Fibroblast of gingiva (primary cell): ENCODE data around the gene PCK2.
A peak's percentile ranks its signal among the peaks of the same experiment; 100 is the strongest.

Source experiments
- DNase-seq: peaks from one replicate; pipeline ENCODE4 v3.0.0-alpha.2; 2011; ENCODE audit warnings: low read depth

Gene PCK2

DNA sequence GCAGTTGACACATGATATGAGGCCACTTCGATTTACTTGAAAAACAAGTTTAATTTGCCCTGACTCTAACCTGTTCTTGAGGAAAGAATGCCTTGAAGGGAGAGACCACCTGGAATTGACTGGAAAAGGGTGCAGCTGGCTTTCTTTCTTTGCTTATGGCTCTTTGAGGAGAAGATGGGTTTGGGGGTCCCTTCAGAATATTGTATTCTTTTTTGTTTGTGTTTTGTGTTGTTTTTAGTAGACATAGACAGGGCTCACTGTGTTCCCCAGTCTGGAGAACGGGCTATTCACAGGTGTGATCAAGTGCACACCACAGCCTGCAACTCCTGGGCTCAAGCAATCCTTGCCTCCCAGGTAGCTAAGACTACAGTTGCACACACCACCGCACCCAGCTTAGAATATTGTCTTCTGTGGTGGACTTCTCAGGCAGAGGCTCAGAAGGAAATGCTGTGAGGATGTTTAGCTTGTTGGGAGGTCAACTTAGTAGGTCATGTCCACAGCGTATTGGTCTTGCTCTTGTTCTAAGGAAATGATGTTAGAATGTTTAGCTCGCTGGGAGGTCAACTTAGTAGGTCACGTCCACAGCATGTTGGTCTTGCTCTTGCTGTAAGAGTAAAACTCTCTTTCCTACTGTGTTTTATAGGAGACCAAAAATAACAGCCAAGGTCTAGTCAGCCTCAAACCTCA, 22.2 kb downstream of the PCK2 start:
- DNase-seq, result no peak

GRCh38 chr14:24117179-24117578, 23.1 kb downstream of the PCK2 start:
- DNase-seq, result no peak

GRCh38 chr14:24119691-24120090, 25.6 kb downstream of the PCK2 start:
- no peak for DNase-seq

DNA sequence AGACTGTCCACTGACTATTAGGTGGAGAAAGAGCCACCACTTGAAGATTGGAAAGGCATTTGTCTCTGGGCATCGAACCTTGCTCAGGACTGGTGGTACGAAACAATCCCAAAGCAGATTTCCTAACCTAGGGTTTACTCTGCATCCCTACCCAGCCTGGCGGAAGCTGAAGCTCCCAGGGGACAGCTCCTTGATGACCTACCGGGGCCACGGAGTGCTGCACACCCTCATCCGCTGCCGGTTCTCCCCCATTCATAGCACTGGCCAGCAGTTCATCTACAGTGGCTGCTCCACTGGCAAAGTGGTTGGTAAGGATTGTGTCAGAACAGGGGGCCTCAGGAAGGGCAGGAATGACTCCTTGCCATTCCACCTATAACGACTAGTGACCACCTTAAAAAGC, 27.1 kb downstream of the PCK2 start:
- no peak for DNase-seq

- DNase-seq, result no peak
Measured at GRCh38 chr14:24122416-24122815, 28.3 kb downstream of the PCK2 start.

- no peak for DNase-seq
Measured at GRCh38 chr14:24122898-24123297, 28.8 kb downstream of the PCK2 start.

GRCh38 chr14:24123424-24124417, 29.6 kb downstream of the PCK2 start:
- no peak for DNase-seq

- no peak for DNase-seq
Measured at GRCh38 chr14:24126939-24127338, 32.8 kb downstream of the PCK2 start.

- no peak for DNase-seq
Measured at GRCh38 chr14:24127673-24128072, 33.6 kb downstream of the PCK2 start.

DNA sequence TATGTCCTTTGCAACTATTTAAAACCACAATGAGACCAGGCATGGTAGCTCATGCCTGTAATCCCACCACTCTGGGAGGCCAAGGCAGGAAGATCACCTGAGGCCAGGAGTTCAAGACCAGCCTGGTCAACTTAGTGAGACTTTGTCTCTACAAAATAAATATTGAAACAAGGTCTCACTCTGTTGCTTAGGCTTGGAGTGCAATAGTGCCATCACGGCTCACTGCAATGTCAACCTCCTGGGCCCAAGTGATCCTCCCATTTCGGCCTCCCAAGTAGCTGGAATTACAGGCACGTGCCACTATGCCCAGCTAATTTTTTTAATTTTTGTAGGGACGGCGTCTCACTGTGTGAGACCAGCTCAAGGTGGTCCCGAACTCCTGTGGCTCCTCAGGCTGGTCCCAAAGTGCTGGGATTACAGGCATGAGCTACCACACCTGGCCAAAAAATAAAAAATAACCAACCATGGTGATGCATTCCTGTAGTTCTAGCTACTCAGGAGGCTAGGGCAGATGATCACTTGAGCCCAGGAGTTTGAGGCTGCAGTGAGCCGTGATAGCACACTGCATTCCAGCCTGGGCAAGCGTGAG, 35.4 kb downstream of the PCK2 start:
- DNase-seq, result no peak

DNA sequence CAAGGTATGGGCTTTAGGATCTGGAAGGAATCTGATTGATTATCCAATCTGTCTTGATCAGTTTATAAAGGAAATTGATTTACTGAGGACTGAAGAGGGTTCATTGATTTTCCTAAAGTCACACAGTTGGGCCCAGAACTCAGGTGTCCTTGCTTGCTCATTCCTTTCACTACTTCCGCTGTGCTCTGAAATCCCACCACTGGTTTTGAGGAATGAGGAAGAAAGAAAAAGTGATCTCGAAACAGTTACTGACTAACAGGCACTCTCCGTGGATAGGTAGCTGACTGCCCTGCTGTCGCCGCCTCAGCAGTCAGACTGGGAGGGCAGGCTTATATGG, 36.2 kb downstream of the PCK2 start, which contains the start of gene FITM1:
Gene FITM1 (plus strand): TSS at position 280 of the 337 bp plus-strand sequence. CDS start 905 bp downstream, outside the sequence.
- DNase-seq, result no peak

DNA sequence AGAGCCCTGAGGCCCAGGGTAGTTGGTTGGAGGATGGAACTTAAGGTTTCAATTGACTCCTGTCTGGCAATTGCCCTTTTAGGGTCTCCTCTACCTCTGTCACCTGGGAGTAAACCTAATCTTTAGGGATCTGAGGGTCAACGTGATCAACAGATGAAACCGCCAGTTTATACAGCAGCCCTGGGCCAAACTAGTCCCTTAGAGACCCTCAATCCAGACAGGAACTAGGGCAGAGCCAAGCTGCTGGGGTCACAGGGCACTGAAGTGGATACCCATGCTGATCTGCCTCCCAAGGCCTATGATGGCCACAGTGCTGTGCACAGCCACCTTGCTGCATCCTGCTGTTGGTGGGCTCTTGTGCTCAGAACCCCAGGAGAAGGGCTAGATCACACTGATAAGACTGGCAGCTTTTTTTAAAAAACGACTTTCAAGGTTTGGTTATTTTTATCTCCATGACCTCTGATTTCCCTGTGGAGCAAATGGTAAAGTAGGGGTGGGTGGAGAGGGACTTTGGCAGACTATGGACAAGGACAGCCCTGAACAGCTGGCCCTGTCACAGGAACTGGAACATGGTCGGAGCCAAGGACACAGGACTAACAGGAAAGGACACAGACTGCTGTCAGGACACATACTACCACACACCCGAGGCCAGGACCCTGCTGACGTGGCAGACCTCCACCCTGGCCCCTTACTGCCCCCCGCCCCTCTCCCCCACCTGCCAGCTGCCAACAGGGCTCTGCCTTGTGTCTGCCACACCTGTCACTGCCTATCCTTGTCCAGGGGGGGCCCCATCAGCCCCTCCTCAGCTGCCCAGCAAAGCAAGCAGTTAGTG, 36.8 kb downstream of the PCK2 start:
- DNase-seq, result no peak

GRCh38 chr14:24131549-24131966, 37.4 kb downstream of the PCK2 start:
- no peak for DNase-seq

DNA sequence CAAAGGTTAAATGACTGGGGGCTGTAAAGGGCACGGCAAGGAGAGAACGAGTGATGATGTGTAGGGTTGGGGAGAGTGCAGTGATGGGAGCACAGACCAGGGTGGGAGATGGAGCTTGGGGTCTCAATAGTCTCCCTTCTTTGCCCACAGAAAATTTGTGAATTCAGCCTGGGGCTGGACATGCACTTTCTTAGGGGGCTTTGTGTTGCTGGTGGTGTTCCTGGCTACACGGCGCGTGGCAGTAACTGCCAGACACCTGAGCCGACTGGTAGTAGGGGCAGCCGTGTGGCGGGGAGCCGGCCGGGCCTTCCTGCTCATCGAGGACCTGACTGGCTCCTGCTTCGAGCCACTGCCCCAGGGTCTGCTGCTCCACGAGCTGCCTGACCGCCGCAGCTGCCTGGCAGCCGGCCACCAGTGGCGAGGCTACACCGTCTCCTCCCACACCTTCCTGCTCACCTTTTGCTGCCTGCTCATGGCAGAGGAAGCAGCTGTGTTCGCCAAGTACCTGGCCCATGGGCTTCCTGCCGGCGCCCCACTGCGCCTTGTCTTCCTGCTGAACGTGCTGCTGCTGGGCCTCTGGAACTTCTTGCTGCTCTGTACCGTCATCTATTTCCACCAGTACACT, 38.1 kb downstream of the PCK2 start:
- no peak for DNase-seq

GRCh38 chr14:24132976-24133375, 38.9 kb downstream of the PCK2 start:
- no peak for DNase-seq

GRCh38 chr14:24133735-24134134, 39.6 kb downstream of the PCK2 start:
- DNase-seq, result no peak

- no peak for DNase-seq
Measured at GRCh38 chr14:24135584-24135833, 41.4 kb downstream of the PCK2 start.

GRCh38 chr14:24135834-24136683, 41.9 kb downstream of the PCK2 start, which contains the start of gene PSME1:
TSS of gene PSME1 (plus strand) at chr14:24136194. CDS start at chr14:24136263, 69 bp downstream.
- DNase-seq, result peak; percentile 83

DNA sequence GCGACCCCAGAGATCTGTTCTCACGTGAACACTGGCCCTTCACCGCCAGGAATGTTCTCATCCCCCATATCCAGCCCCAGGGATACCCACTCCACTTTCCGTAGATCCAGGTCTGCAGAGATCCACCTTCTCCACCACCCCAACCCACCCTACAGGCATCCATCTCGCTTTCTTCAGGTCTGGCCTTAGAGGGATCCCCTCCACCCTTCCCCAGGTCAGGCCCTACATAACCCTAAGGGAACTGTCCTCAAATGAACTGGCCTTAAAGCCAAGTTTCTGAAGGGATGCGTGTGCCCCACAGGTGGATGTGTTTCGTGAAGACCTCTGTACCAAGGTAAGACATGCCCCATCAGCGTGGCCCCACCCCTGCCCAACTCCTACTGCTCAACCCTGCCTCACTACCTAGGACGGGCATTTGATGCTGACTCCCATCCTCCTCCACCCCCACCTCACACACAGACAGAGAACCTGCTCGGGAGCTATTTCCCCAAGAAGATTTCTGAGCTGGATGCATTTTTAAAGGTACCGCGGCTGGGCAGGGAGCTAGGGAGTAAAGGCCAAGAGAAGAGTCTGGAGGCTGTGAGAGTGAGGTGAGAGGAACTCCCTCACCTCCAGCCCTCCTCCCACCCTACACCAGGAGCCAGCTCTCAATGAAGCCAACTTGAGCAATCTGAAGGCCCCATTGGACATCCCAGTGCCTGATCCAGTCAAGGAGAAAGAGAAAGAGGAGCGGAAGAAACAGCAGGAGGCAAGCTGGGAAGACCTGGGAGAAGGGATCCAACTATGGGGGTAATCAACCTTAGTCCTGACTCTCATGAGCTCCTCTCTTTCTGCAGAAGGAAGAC, 42.8 kb downstream of the PCK2 start:
- DNase-seq, result no peak
